ENCODE measurements around the gene BLVRB. TPM values are rescaled to one million over a fixed set of nuclear protein-coding genes. Genes with fewer than 3 reads are reported as not detected.
A peak's percentile ranks its signal among the peaks of the same experiment; 100 is the strongest.

The BLVRB gene
- total RNA-seq, 1 experiment from 2014 or later: 44.0 TPM

GRCh38 chr19:40508739-40509260 is 43.3 kb upstream of the BLVRB start:
- DNase-seq (ENCODE audit: unreplicated experiment): no peak
- TF ChIP-seq CTCF (IDR thresholded peaks at IDR 0.05; ENCODE audit: unreplicated experiment): no peak
- POLR2A ChIA-PET: no interaction called here
- no TSS peak for BruUV-seq (replicated peaks)
- CTCF ChIA-PET: interaction anchor here (0.6 to 0.8 kb wide), 2 partner anchors 8 to 25 kb away, joined by 3 to 4 read pairs; no protein-coding TSS in a partner anchor
- no peak overlapping the region for H3K4me3 Mint-ChIP-seq (ENCODE audit: unreplicated experiment)
- peaks cover 5% of the 10 kb centered on the region for H3K4me1 Mint-ChIP-seq (ENCODE audit: insufficient read depth, unreplicated experiment)
- intact Hi-C loops (cut with micrococcal nuclease): no loop called here
- peaks cover 11% of the 10 kb centered on the region for H3K9me3 Mint-ChIP-seq (ENCODE audit: unreplicated experiment)
- no peaks in the 10 kb centered on the region for H3K36me3 Mint-ChIP-seq (ENCODE audit: insufficient read depth, unreplicated experiment)
- H3K27me3 Mint-ChIP-seq (ENCODE audit: insufficient read depth, unreplicated experiment): peaks cover 38% of the 10 kb centered on the region
- no peak overlapping the region for H3K27ac Mint-ChIP-seq (ENCODE audit: low read depth, unreplicated experiment)

DNA sequence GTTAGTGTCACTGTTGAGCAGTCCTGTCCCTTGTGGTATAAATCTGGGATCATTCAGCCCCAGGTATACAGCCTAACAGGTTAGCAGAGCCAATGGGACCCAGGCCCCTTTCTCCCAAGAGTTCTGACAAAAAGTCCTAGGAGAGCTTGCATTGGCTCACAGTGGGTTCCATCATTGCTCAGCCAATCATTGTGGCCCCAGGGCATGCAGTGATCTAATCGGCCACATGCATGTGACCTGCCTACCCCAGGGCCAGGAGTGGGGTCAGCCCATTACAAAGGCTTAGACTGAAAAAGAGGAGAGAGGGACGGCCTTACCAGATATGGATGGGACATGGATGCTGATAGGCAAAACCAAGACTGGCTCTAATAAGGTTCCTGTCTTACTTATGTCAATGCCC is 42.3 kb upstream of the BLVRB start:
- no peak for TF ChIP-seq CTCF (IDR thresholded peaks at IDR 0.05; ENCODE audit: unreplicated experiment)
- DNase-seq (ENCODE audit: unreplicated experiment): no peak
- peaks cover 5% of the 10 kb centered on the region for H3K4me1 Mint-ChIP-seq (ENCODE audit: insufficient read depth, unreplicated experiment)
- no TSS peak for BruUV-seq (replicated peaks)
- CTCF ChIA-PET: no interaction called here
- intact Hi-C loops (cut with micrococcal nuclease): no loop called here
- H3K36me3 Mint-ChIP-seq (ENCODE audit: insufficient read depth, unreplicated experiment): no peaks in the 10 kb centered on the region
- H3K27ac Mint-ChIP-seq (ENCODE audit: low read depth, unreplicated experiment): no peak overlapping the region
- H3K9me3 Mint-ChIP-seq (ENCODE audit: unreplicated experiment): peaks cover 11% of the 10 kb centered on the region
- H3K4me3 Mint-ChIP-seq (ENCODE audit: unreplicated experiment): no peak overlapping the region
- H3K27me3 Mint-ChIP-seq (ENCODE audit: insufficient read depth, unreplicated experiment): peaks cover 38% of the 10 kb centered on the region
- POLR2A ChIA-PET: no interaction called here

GRCh38 chr19:40506099-40506498 is 40.6 kb upstream of the BLVRB start:
- ChIA-PET CTCF (interaction anchor here (0.5 kb wide), 2 partner anchors 15 to 23 kb away, joined by 3 to 5 read pairs; no protein-coding TSS in a partner anchor), POLR2A (interaction anchor here (0.6 kb wide), 1 partner anchor 362 kb away, joined by 3 read pairs; no protein-coding TSS in a partner anchor)
- H3K4me3 Mint-ChIP-seq (ENCODE audit: unreplicated experiment): no peak overlapping the region
- H3K9me3 Mint-ChIP-seq (ENCODE audit: unreplicated experiment): peaks cover 11% of the 10 kb centered on the region
- no peak for DNase-seq (ENCODE audit: unreplicated experiment)
- intact Hi-C loops (cut with micrococcal nuclease): no loop called here
- no TSS peak for BruUV-seq (replicated peaks)
- no peaks in the 10 kb centered on the region for H3K36me3 Mint-ChIP-seq (ENCODE audit: insufficient read depth, unreplicated experiment)
- H3K27me3 Mint-ChIP-seq (ENCODE audit: insufficient read depth, unreplicated experiment): peaks cover 38% of the 10 kb centered on the region
- peaks cover 5% of the 10 kb centered on the region for H3K4me1 Mint-ChIP-seq (ENCODE audit: insufficient read depth, unreplicated experiment)
- TF ChIP-seq CTCF (IDR thresholded peaks at IDR 0.05; ENCODE audit: unreplicated experiment): no peak
- H3K27ac Mint-ChIP-seq (ENCODE audit: low read depth, unreplicated experiment): peak overlapping the region; percentile 1

DNA sequence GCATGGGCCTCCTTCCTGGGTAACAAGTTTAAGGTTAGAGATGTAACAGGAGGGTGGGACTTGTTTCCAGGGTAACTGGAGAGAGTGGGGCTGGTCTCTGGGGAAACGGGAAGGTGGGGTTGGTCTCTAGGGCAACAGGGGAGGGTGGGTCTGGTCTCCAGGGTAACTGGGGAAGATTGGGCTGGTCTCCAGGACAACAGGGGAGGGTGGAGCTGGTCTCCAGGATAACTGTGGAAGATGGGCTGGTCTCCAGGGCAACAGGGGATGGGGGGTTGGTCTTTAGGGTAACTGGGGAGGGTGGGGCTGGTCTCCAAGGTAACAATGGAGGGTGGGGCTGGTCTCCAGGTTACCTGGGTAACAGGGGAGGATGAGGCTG is 37.8 kb upstream of the BLVRB start:
- no TSS peak for BruUV-seq (replicated peaks)
- peaks cover 11% of the 10 kb centered on the region for H3K9me3 Mint-ChIP-seq (ENCODE audit: unreplicated experiment)
- no peak overlapping the region for H3K27ac Mint-ChIP-seq (ENCODE audit: low read depth, unreplicated experiment)
- H3K4me3 Mint-ChIP-seq (ENCODE audit: unreplicated experiment): no peak overlapping the region
- TF ChIP-seq CTCF (IDR thresholded peaks at IDR 0.05; ENCODE audit: unreplicated experiment): no peak
- intact Hi-C loops (cut with micrococcal nuclease): no loop called here
- DNase-seq (ENCODE audit: unreplicated experiment): no peak
- H3K36me3 Mint-ChIP-seq (ENCODE audit: insufficient read depth, unreplicated experiment): no peaks in the 10 kb centered on the region
- peaks cover 5% of the 10 kb centered on the region for H3K4me1 Mint-ChIP-seq (ENCODE audit: insufficient read depth, unreplicated experiment)
- CTCF ChIA-PET: no interaction called here
- POLR2A ChIA-PET: interaction anchor here (1.5 kb wide), 1 partner anchor 99 kb away, joined by 3 read pairs; no protein-coding TSS in a partner anchor
- H3K27me3 Mint-ChIP-seq (ENCODE audit: insufficient read depth, unreplicated experiment): peaks cover 31% of the 10 kb centered on the region
